Uterus (tissue), 2 donors: ENCODE data around the gene CD47.

Experiments
- CTCF ChIP-seq, 4 experiments: fragments of 200-600 bp in 2 of 4; fragments of 450-650 bp in 2 of 4; sonication (generic) in 2 of 4; IDR thresholded peaks; one replicate each; pipeline ENCODE4 v1.5.1; 2016 to 2019; ENCODE audit warnings: antibody characterized with exemption in 4 of 4, mild to moderate bottlenecking in 2 of 4, moderate library complexity in 1 of 4
- POLR2A ChIP-seq, 2 donors: fragments of 450-650 bp; IDR thresholded peaks; one replicate each; pipeline ENCODE4 v1.6.1; 2016; ENCODE audit warnings: antibody characterized with exemption in 2 of 2, mild to moderate bottlenecking in 1 of 2, moderate library complexity in 1 of 2

GRCh38 chr3:108076564-108076963 is 14.3 kb downstream of the CD47 start:
- TF ChIP-seq CTCF (IDR thresholded peaks at IDR 0.05) (no peak), POLR2A (IDR thresholded peaks at IDR 0.05) (no peak)
